Gastrocnemius medialis (tissue), 4 donors: ENCODE results near the gene GTF2I.
"Not testable (repeated sequence)": the region's sequence is repeated elsewhere in the genome, so short reads cannot be mapped to it uniquely, and the experiment has no call there.

Experiments used
- POLR2A ChIP-seq, 2 donors: fragments of 450-650 bp; IDR thresholded peaks; one replicate each; pipeline ENCODE4 v1.6.1; 2017; ENCODE audit warnings: antibody characterized with exemption in 2 of 2, mild to moderate bottlenecking in 2 of 2, moderate library complexity in 2 of 2
- TF ChIP-seq, protein P1 (sequence below), 5 experiments: fragments of 450-650 bp in 3 of 5; fragments of 200-600 bp in 2 of 5; sonication (generic) in 2 of 5; IDR thresholded peaks in 4 of 5; conservative IDR thresholded peaks in 1 of 5; 1 replicate in 4 of 5; 2 replicates in 1 of 5; pipeline ENCODE4 v1.5.1; 2016 to 2019; ENCODE audit warnings: antibody characterized with exemption in 5 of 5, mild to moderate bottlenecking in 3 of 5, moderate library complexity in 3 of 5

DNA sequence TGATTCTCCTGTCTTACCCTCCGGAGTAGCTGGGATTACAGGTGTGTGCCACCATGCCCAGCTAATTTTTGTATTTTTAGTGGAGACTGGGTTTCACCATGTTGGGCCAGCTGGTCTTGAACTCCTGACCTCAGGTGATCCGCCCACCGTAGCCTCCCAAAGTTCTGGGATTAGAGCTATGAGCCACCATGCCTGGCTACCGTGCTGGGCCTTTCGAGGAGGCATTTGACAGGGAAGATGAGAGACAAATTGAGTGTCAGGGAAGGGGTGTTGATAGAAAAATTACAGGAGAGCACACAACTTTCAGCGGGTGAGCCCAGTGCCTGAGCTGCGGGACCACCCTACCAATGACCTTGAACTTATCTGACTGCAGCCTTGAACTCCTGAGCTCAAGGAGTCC lies 112.5 kb downstream of the GTF2I start:
- TF ChIP-seq, protein P1, sequence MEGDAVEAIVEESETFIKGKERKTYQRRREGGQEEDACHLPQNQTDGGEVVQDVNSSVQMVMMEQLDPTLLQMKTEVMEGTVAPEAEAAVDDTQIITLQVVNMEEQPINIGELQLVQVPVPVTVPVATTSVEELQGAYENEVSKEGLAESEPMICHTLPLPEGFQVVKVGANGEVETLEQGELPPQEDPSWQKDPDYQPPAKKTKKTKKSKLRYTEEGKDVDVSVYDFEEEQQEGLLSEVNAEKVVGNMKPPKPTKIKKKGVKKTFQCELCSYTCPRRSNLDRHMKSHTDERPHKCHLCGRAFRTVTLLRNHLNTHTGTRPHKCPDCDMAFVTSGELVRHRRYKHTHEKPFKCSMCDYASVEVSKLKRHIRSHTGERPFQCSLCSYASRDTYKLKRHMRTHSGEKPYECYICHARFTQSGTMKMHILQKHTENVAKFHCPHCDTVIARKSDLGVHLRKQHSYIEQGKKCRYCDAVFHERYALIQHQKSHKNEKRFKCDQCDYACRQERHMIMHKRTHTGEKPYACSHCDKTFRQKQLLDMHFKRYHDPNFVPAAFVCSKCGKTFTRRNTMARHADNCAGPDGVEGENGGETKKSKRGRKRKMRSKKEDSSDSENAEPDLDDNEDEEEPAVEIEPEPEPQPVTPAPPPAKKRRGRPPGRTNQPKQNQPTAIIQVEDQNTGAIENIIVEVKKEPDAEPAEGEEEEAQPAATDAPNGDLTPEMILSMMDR (IDR thresholded peaks at IDR 0.05 in 4 of 5, conservative IDR thresholded peaks at IDR 0.05 in 1 of 5), result not testable (repeated sequence)
- not testable (repeated sequence) for TF ChIP-seq POLR2A (IDR thresholded peaks at IDR 0.05)
